ENCODE data around the gene TMEM123.
"Not testable (repeated sequence)": the region's sequence is repeated elsewhere in the genome, so short reads cannot be mapped to it uniquely, and the experiment has no call there.

Gene TMEM123

GRCh38 chr11:102386136-102386734 is 66.3 kb downstream of the TMEM123 start:
- peaks cover 9% of the 10 kb centered on the region for H3K9me3 Mint-ChIP-seq
- no peaks in the 10 kb centered on the region for H3K27me3 Mint-ChIP-seq
- peaks cover 48% of the 10 kb centered on the region for H3K36me3 Mint-ChIP-seq
- H3K4me1 Mint-ChIP-seq: peaks cover 24% of the 10 kb centered on the region
- peak overlapping the region; percentile 78 for H3K27ac Mint-ChIP-seq
- H3K4me3 Mint-ChIP-seq: no peak overlapping the region
- CTCF ChIA-PET: interaction anchor here (0.7 to 1.2 kb wide), 2 partner anchors 23 to 227 kb away, joined by 4 to 5 read pairs; no protein-coding TSS in a partner anchor
- no peak for DNase-seq

GRCh38 chr11:102385085-102386007 is 67.2 kb downstream of the TMEM123 start:
- no peak for DNase-seq
- H3K4me1 Mint-ChIP-seq: peaks cover 19% of the 10 kb centered on the region
- H3K27me3 Mint-ChIP-seq: no peaks in the 10 kb centered on the region
- H3K36me3 Mint-ChIP-seq: peaks cover 55% of the 10 kb centered on the region
- CTCF ChIA-PET: interaction anchor here (0.7 to 1.2 kb wide), 2 partner anchors 22 to 228 kb away, joined by 4 to 5 read pairs; no protein-coding TSS in a partner anchor
- peaks cover 9% of the 10 kb centered on the region for H3K9me3 Mint-ChIP-seq
- no peak overlapping the region for H3K27ac Mint-ChIP-seq
- H3K4me3 Mint-ChIP-seq: no peak overlapping the region

- no peak overlapping the region for H3K27ac Mint-ChIP-seq
Measured at GRCh38 chr11:102384419-102385079, 68.0 kb downstream of the TMEM123 start.

GRCh38 chr11:102383839-102384238 is 68.7 kb downstream of the TMEM123 start:
- CTCF ChIA-PET: interaction anchor here (0.6 to 1.1 kb wide), 2 partner anchors 9 to 713 kb away, joined by 3 read pairs; no protein-coding TSS in a partner anchor
- peaks cover 17% of the 10 kb centered on the region for H3K4me1 Mint-ChIP-seq
- H3K36me3 Mint-ChIP-seq: peaks cover 56% of the 10 kb centered on the region

More at GRCh38 chr11:102384419-102385079, 68.0 kb downstream of the TMEM123 start:
- peaks cover 18% of the 10 kb centered on the region for H3K4me1 Mint-ChIP-seq
- H3K4me3 Mint-ChIP-seq: no peak overlapping the region
- no peaks in the 10 kb centered on the region for H3K27me3 Mint-ChIP-seq
- peaks cover 57% of the 10 kb centered on the region for H3K36me3 Mint-ChIP-seq
- CTCF ChIA-PET: interaction anchor here (1.1 kb wide), 1 partner anchor 8 kb away, joined by 3 read pairs; no protein-coding TSS in a partner anchor
- DNase-seq: no peak
- H3K9me3 Mint-ChIP-seq: peaks cover 8% of the 10 kb centered on the region

GRCh38 chr11:102382384-102382783 is 70.2 kb downstream of the TMEM123 start:
- CTCF ChIA-PET: interaction anchor here (1.1 to 3.8 kb wide), 4 partner anchors 9 to 40 kb away, joined by 3 to 25 read pairs (median 4); no protein-coding TSS in a partner anchor
- no peak overlapping the region for H3K27ac Mint-ChIP-seq
- H3K36me3 Mint-ChIP-seq: peaks cover 60% of the 10 kb centered on the region
- H3K27me3 Mint-ChIP-seq: no peaks in the 10 kb centered on the region
- H3K4me3 Mint-ChIP-seq: no peak overlapping the region
- no peaks in the 10 kb centered on the region for H3K9me3 Mint-ChIP-seq
- H3K4me1 Mint-ChIP-seq: peaks cover 17% of the 10 kb centered on the region
- no peak for DNase-seq

More at GRCh38 chr11:102383839-102384238, 68.7 kb downstream of the TMEM123 start:
- Mint-ChIP-seq H3K27ac (no peak overlapping the region), H3K9me3 (peaks cover under 1% of the 10 kb centered on the region), H3K4me3 (no peak overlapping the region), H3K27me3 (no peaks in the 10 kb centered on the region)
- DNase-seq: no peak

GRCh38 chr11:102378818-102379217 is 73.7 kb downstream of the TMEM123 start:
- CTCF ChIA-PET: interaction anchor here (1.2 to 3.8 kb wide), 2 partner anchors 12 to 23 kb away, joined by 3 to 25 read pairs; no protein-coding TSS in a partner anchor
- peaks cover 16% of the 10 kb centered on the region for H3K4me1 Mint-ChIP-seq
- no peaks in the 10 kb centered on the region for H3K9me3 Mint-ChIP-seq
- H3K36me3 Mint-ChIP-seq: peaks cover 55% of the 10 kb centered on the region
- no peak overlapping the region for H3K27ac Mint-ChIP-seq
- no peak overlapping the region for H3K4me3 Mint-ChIP-seq
- DNase-seq: no peak
- no peaks in the 10 kb centered on the region for H3K27me3 Mint-ChIP-seq

- H3K36me3 Mint-ChIP-seq: peaks cover 52% of the 10 kb centered on the region
- H3K27ac Mint-ChIP-seq: no peak overlapping the region
- CTCF ChIA-PET: no interaction called here
- no peak for DNase-seq
- no peaks in the 10 kb centered on the region for H3K27me3 Mint-ChIP-seq
- peaks cover 19% of the 10 kb centered on the region for H3K4me1 Mint-ChIP-seq
- no peak overlapping the region for H3K4me3 Mint-ChIP-seq
- H3K9me3 Mint-ChIP-seq: no peaks in the 10 kb centered on the region
Measured at GRCh38 chr11:102377891-102378290, 74.7 kb downstream of the TMEM123 start.

- CTCF ChIA-PET: interaction anchor here (0.7 to 1.1 kb wide), 3 partner anchors 11 to 237 kb away, joined by 3 to 6 read pairs (median 3); no protein-coding TSS in a partner anchor
- H3K27me3 Mint-ChIP-seq: no peaks in the 10 kb centered on the region
- H3K9me3 Mint-ChIP-seq: peaks cover 2% of the 10 kb centered on the region
- peaks cover 26% of the 10 kb centered on the region for H3K4me1 Mint-ChIP-seq
- H3K36me3 Mint-ChIP-seq: peaks cover 50% of the 10 kb centered on the region
- no peak overlapping the region for H3K4me3 Mint-ChIP-seq
- DNase-seq: no peak
- no peak overlapping the region for H3K27ac Mint-ChIP-seq
Measured at GRCh38 chr11:102375720-102376399, 76.7 kb downstream of the TMEM123 start.

- H3K27me3 Mint-ChIP-seq, H3K4me3 Mint-ChIP-seq, H3K9me3 Mint-ChIP-seq: not testable (repeated sequence)
- Mint-ChIP-seq H3K4me1 (peaks cover 26% of the 10 kb centered on the region), H3K36me3 (peaks cover 45% of the 10 kb centered on the region), H3K27ac (peak overlapping the region; percentile 19)
- DNase-seq: peak; percentile 37
- CTCF ChIA-PET: interaction anchor here (0.7 to 1.1 kb wide), 4 partner anchors 10 to 238 kb away, joined by 3 to 6 read pairs (median 3); no protein-coding TSS in a partner anchor
Measured at GRCh38 chr11:102374633-102375424, 77.7 kb downstream of the TMEM123 start.

- Mint-ChIP-seq H3K36me3 (peaks cover 54% of the 10 kb centered on the region), H3K27me3 (no peaks in the 10 kb centered on the region), H3K9me3 (peaks cover 2% of the 10 kb centered on the region), H3K4me3 (no peak overlapping the region), H3K27ac (peak overlapping the region; percentile 19), H3K4me1 (peaks cover 32% of the 10 kb centered on the region)
- no peak for DNase-seq
- CTCF ChIA-PET: interaction anchor here (0.8 to 5.3 kb wide), 7 partner anchors 9 to 245 kb away, joined by 3 to 36 read pairs (median 3); no protein-coding TSS in a partner anchor
Measured at GRCh38 chr11:102368472-102368871, 84.1 kb downstream of the TMEM123 start.

- no peak for DNase-seq
- peaks cover 58% of the 10 kb centered on the region for H3K36me3 Mint-ChIP-seq
- CTCF ChIA-PET: interaction anchor here (0.6 to 5.3 kb wide), 19 partner anchors 17 to 299 kb away, joined by 3 to 36 read pairs (median 5); no protein-coding TSS in a partner anchor
- peak overlapping the region; percentile 12 for H3K27ac Mint-ChIP-seq
- H3K9me3 Mint-ChIP-seq: peaks cover 2% of the 10 kb centered on the region
- no peak overlapping the region for H3K4me3 Mint-ChIP-seq
- peaks cover 36% of the 10 kb centered on the region for H3K4me1 Mint-ChIP-seq
- no peaks in the 10 kb centered on the region for H3K27me3 Mint-ChIP-seq
Measured at GRCh38 chr11:102367364-102367763, 85.2 kb downstream of the TMEM123 start.

- no peak for DNase-seq
- Mint-ChIP-seq H3K4me1 (peaks cover 52% of the 10 kb centered on the region), H3K4me3 (no peak overlapping the region), H3K27me3 (no peaks in the 10 kb centered on the region), H3K9me3 (no peaks in the 10 kb centered on the region), H3K36me3 (peaks cover 68% of the 10 kb centered on the region), H3K27ac (no peak overlapping the region)
- CTCF ChIA-PET: interaction anchor here (0.8 to 5.3 kb wide), 8 partner anchors 10 to 248 kb away, joined by 3 to 36 read pairs (median 4); no protein-coding TSS in a partner anchor
Measured at GRCh38 chr11:102364991-102365390, 87.6 kb downstream of the TMEM123 start.

All from activated naive CD4-positive, alpha-beta T cell treated with anti-CD3 and anti-CD28 coated beads, Interleukin-2, amount 10 ng/mL, durations not matched to agents 7 days and 5 days (primary cell).